GM19240 (cell line): ENCODE data around the gene RPTOR.

ENCODE experiments used
- DNase-seq: peaks from one replicate; pipeline ENCODE4 v3.0.0; 2011; ENCODE audit warnings: low spot score; ENCODE audit not compliant: insufficient read length

RPTOR gene

DNA sequence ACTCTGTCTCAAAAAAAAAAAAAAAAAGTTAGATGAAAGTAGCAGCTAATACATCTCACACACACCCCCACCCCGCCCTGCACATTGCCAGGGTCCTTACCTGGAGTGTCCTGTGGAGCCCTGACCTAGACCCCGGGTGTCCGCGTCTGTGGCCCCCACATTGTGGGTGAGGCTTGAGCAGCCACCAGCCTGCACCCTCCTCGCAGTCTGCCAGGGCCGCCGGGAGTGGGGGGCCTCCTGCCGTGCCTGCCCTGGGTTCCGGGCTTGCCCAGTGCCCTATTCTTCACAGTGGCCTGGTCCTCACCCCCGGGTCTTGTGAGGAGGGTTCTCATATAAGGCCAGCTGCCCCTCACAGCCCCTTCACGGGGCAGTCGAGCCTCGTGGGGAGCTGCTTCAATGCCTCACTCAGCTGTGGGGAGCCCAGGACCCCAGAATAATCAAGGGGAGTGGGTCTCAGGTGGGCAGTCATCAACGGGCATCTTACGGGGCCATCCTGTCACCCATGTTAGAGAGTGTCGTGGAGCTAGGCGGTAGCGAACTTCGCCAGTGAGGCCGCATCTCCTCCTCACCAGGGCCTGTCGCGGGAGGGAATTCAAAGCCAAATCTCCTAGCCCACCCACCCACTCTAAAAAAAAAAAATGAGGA, 361.1 kb downstream of the RPTOR start:
- no peak for DNase-seq

DNA sequence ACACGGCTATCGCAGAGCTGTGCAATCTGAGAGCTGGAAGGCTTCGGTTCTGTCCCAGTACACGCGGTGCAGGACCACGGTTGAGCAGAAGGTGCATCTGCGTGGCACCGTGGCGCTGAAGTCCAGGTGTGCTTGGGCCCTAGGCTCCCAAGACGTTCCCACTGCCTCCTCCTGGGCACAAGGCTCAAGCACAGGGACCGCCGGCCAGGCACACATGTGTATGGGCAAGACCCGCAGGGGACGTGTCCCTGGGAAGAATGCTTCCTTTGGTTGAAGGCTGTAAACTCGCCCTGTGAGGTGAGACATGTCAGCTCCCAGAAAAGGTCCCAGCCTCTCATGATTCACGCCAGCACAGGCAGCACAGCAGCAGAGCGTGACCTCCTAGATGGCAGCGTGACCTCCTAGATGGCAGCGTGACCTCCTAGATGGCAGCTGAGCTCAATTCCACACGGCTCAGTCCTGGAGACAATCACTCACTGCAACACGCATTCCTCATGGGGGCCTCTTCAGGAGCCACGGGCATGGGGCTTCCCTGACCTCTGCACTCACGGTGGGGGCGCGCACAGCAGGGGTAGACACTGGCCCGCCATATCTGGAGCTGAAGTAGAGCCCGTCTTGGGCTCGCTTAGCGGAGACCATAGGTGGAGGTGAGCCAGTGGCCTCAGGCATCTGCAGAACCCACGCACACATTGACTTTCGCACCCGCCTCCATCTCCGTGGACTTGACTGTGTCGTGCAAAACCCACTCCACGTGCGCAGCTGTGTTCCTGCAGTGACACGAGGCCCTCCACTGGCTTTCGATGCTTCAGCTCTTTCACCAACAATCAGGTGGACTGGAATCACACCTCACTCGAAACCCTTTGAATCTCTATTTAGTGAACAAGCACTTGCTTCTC, 362.0 kb downstream of the RPTOR start:
- DNase-seq, result no peak

DNA sequence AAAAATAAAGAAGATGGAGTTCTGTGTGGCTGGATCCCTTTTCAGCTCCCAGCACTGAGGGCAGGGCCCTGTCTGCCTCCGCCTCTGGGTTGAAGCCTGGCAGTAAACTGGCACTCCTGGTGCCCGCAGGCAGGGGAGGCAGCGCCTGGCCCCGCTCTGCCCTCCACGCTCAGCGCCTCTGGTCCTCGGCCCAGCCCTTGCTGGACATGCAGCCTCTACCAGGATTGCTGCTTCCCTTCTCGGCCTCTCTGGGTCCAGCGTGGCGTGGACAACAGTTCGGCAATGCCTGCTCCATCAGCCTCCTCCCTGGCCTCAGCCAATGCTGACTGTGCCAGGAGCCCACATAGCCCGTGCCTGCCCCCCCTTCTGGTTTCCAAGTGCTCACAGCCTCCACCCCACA, 362.6 kb downstream of the RPTOR start:
- no peak for DNase-seq

DNA sequence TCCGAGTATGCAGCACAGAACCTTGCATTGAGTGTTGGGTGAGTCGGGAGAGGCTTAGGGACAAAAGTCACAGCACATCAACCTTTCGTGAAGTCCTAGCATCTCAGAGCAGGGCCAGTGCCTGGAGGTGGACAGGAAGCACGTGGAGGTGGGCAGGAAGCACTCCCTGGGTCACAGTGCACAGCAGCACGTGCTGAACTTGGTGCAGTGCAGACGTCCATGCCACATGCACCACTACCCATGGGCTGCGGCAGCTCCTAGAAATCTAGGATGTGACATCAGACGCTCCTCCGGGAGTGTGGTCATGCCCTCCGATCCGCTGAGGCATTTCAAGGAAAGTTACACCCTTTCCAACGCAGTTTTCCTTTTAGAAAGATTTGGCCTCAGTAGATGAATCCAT, 363.6 kb downstream of the RPTOR start:
- no peak for DNase-seq

DNA sequence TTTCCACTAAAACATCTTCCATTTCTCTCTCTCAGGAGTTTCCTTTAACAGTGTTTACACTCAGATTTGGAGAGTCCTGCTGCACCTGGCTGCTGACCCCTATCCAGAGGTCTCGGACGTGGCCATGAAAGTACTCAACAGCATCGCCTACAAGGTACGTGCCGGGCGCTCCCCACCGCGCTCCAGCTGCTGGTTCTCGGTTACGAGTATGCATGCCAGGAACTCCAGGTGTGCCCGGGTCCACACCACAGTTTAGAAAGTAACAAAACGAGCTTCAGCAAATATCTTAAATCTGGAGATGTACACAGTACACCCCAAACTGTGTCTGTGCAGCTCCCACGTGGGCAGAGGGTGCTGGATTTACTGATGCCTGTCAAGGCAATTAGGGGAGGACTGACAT, 364.1 kb downstream of the RPTOR start:
- DNase-seq, result no peak

DNA sequence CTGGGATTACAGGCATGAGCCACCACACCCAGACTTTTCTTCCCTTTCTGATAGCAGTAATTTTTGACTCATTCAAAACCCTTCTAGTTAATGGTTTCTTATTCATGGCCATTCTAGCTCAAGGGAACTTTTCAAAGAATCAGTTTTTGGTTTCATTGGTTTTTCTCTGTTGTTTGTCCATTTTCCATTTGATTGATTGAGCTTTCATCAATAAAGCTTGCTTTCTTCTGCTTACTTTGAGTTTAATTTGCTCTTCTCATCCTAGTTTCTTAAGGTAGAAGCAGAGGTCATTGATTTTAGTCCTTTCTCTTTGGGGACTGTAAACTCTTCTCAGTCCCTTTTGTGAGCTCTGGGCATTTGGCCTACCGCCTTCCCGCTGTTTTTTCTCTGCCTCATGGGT, 365.0 kb downstream of the RPTOR start:
- DNase-seq, result no peak

DNA sequence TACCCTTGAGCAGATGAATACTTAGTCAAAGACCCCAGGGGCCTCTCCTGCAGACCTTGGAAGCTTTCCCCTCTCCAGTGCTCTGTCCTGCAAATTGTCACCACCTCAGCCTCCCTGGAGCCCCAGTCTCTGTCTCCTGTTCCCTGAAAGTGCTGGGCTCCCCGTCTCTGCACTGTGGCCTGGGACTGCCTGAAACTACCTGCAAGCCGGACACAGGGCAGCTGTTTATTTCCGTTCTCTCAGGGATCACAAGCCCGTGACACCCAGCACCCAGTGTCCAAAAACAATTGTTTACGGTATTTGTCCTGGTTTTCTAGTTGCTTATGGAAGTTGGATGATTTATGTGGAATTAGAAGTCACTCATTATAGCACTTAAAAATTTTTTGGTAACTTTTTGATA, 365.4 kb downstream of the RPTOR start:
- no peak for DNase-seq

DNA sequence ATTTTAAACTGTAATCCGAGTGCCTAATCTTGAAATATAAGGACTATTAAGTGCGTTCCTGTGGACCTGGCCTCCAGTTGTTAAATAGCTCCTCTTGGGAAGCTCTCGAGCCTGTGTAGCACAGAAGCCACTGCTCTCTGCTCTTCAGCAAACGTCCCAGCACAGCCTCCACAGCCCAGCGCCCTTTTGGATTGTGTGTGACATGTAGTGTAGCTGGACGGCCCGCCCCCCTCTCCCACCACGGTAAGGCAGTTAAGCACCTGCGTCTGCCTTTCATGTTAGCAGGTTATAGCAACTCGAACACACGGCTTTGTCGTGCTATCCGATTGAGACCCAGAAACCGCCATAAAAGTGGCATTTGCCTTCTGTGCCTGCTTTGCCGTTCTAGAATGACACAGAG, 367.8 kb downstream of the RPTOR start:
- DNase-seq, result no peak

DNA sequence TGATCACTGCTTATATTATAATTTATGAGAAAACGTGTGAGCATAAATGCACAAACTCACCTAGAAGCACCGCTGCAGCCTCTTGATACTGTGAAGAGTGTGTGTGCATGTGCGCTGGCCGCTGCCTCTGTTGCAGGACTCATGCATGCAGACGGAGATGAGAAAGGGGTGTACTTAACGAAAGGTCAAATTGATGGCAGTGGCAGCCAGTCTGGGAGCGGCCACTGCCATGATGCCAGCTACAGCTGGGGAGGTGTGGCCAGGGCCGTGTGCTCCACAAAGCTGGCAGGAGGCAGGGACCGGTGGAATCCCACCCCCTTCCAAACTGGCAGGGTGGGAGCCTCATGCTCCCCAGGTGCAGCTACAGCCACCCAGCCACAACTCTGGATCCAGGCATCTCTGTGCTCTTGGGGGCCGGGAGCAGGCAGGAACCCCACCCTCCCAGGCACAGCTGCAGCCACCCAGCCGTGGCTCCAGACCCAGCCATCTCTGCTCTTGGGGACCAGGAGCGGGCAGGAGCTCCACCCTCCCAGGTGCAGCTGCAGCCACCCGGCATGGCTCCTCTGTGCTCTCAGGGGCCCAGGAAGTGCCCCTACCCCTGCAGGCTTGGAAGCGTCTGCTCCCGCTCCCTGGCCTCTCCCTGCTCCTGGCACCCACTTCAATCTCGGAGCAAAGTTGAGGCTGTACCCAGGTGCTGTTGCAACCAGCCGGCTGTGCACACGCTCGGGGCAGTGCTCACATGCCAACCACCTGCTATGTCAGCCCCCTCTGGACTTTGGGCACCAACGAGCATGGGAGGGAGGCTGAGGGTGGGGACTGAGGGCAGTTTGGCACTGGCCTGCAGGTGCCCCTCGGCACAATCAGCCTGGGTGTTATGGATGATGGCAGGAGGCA, 369.5 kb downstream of the RPTOR start:
- DNase-seq, result no peak

DNA sequence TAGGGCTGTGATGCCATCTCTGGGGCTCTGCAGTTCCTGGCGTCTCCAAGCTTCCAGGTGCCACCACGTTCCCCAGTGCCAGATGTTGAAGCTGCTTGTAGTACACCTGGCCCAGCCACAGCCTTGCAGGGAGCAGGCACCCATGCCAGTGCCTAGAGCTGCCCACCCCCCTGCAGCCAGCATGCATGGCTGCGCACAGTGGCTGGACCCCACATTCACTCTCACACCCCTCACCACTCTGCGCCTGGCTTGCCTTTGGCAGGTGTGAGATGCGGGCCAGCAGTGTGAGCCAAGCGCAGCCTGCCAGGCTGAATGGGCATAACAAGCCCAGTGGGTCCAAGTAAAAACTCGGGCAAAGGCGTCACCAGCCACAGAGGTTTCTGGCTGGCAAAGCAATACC, 371.6 kb downstream of the RPTOR start:
- DNase-seq, result no peak

DNA sequence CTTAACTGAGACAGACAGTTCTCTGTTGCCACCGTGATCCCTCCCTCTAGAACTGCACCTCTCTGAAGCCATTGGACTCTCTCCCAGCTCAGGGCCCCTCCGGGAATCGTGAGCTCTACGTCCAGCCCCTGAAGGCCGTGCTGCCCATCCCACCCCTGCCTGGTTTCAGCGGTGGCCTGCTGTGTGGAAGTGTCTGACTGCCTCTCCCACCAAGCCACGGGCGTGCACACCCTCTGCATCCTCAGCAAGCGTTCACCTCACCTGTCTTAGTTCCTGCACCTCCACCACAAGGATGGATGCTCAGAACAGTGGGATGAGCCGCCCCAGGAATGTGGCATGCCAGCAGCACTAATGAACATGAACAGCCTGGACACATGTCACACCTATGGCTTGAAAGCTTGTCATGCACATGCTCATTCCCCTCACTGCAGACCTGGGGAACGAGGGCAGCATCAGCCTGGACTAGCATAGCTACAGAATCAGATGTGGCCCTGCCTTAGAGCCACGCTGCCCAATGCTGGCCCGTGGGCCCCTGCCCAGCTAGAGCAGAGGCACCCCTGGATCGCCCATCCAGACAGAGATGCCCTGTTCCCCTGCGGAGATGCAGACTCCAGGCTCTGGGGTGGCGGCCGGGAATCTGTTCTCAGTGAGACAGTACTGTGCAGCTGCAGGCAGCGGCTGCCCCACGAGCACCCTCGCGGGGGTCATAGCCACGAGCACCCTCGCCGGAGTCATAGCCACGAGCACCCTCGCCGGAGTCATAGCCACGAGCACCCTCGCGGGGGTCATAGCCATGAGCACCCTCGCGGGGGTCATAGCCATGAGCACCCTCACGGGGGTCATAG, 373.3 kb downstream of the RPTOR start:
- no peak for DNase-seq

DNA sequence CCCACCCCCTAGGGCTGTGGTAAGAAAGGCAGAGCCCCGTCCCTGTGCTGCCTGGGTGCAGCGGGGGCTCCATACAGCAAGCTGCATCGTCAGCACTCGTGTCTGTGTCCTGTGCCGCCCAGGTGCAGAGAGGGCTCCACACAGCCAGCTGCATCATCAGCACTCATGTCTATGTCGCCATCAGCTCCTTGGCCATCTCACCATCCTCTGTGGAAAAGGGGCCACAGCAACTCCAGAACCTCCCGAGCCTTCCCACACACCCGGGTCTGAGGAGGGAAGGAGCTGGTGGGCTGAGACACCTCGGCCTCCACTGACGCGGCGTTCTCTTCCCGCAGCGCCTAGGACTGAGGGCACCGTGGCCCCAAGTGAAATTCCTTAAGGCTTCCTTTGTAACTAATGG, 374.1 kb downstream of the RPTOR start:
- DNase-seq, result no peak

DNA sequence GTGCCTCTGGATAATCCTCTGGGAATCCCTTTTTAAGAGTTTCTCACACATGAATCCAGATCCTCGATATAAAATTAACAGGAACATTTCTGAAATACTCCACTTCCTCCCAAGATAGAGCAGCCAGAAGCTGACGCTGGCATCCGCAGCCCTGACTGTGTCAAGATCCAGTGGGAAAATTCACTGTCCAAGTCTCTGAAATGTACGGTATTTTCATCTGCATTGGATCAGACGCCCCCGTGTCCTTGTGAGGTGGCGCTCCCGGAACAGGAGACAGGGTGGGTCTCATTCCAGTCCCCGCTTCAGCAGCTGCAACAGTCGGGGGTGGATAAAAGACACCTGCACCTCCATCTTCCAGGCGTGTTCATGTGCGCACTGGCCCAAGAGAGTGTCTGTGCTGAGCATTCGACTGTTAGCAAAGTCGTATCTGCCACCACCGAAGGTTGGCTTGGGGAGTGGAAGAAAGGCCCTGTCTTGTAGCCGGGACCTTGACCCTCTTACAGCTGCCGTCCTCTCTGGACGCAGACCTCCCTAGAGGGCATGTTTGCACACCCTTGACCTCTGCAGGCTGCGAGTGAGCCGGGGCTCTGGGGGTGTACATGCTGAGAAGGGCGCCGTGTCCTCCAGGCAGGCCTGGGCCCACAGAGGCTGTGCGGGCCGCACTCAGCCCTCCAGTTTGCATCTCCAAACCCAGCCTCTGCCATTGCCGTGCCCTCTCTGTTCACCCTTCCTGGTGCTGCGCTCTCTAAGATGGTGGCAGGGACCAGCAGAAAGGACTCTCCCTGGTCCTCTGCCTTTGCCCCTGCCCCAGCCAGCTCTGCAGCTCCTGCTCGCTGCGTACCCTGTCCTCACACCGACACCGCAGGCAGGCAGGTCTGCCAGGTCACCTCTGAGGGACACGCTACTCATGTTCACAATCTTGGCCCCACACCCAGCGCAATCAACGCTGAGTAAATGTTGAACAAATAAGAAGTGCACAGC, 375.0 kb downstream of the RPTOR start:
- no peak for DNase-seq

DNA sequence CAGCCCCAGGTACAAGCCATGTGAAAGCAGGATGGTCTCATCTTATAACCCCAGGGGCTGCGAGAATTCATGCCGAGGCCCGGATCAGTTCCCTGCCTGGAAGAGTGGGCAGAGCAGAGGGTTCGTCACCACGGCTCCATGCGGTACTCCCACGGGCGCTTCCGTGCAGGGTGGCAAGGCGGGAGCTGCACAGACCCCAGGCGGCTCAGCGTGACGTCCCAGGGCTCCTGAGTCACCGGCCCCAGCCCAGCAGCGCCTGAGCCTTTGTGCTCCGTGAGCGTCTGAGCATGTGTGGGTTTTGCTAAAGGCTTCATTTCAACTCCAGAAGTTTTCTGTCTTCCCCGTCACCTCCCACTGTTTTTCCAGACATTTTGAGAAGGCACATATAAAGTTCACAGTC, 375.8 kb downstream of the RPTOR start:
- no peak for DNase-seq

DNA sequence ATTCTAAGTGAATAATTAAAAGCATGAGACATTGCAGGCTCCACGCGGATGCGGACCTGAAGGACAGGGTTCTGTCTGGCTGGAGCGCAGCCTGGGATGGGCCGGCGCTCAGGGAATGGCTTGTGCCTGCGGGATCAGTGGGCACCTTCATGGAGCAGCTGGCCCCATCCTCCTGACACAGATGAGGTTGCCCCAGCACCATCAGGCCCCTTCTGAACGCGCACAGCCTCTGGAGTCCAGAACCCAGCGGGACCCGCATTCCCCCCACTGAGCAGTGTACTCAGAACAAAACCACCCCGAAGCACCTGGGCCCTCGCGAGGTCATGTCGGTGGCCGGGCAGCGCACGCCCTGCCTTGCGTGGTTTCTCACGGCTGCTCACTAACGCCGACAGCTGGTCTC, 376.5 kb downstream of the RPTOR start:
- no peak for DNase-seq

DNA sequence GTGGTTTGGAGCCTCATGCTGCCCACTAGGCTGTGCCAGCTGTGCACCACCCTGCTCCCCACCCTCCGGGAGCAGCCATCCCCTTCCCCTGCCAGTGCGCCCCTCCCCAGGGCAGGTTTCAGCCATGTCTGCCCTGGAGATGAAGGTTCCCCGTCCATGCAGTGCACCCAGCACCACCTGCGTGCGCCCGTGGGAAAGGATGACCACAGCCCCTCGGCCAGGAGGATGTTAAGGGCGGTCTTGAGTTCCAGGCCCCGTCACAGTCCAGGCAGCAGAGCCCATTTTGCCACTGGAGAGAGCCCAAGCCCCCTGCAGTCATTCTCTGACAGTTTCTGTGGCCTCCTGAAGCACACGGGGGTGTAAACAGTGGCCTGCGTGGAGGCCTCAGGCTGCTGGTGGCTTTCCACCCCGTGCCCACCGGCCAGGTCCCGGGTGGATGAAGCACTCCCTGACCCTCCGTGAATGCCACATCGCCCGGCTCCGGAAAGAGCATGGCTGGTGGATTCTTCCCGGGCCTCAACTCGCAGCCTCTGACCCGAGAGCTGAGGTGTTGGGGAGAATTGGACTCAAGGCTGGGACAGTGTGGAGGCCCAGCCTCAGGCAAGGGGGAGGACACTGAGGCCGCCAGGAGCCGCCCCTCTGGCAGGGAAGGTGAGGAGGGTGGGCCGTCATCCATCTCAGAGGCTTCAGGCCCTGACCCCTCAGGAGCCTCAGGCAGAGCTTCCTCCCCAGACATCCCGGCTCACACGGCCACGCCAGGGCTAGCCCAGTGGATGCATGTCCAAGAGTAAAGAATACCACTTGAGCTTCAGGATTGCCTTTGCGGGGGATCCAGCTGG, 377.3 kb downstream of the RPTOR start:
- no peak for DNase-seq

DNA sequence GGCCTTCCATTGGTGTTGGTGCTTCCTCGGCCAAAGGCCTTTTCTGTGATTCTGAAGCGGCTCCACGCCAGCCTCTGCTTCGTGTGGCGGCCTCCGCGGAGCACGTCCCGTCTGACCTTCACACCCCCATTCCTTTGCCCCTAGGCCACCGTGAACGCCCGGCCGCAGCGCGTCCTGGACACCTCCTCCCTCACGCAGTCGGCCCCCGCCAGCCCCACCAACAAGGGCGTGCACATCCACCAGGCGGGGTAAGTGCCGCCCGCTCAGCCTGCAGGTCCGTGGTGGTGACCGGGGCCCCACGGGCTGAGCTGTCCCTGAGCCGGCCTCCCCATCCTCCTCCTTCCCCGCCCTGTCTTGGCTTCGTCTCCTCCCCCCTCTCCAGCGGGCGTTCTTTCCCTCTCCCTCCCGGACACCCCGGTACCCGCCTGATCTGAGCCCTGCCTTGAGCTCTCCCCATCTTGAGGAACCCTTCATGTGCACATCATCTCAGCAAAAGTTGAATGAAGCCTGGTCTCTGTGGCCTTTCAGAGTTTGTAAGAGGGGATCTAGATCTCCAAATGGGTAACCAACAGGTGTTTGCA, 378.0 kb downstream of the RPTOR start:
- DNase-seq, result no peak

DNA sequence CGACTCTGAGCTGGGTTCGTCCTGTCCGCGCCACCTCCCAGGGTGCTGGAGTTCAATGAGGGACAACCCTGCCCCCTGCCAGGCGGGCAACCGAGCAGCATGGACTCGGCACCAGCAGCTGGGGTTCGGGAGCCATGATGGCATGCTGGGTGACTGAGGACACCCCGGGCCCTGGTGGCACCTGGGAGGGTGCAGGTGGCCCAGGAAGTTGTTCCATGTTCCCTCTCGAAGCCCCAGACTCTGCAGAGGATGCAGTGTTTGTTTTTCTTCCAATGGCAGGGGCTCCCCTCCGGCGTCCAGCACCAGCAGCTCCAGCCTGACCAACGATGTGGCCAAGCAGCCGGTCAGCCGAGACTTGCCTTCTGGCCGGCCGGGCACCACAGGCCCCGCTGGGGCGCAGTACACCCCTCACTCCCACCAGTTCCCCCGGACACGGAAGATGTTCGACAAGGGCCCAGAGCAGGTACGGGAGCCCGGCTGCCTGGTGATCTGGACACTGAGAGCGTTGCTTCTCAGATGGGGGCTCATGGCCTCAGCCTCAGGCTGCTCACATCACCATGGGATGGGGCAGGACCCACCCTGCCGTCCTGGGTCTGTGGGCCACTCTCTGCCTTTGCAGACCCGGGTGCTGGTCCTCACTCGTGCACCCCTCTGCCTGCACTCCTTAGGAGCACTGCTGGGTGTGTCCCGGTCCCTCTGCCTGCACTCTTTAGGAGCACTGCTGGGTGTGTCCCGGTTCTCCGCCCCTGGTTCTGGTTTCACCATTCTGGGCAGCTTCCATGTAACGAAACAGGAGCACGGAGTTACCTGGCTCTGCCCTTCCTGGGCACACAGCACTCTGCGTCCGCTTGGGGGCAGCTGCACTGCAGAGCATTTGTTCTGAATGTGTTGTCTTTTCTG, 378.8 kb downstream of the RPTOR start:
- DNase-seq, result no peak
